Activated naive CD4-positive, alpha-beta T cell treated with anti-CD3 and anti-CD28 coated beads, Interleukin-2, amount 10 ng/mL, durations not matched to agents 7 days and 5 days (primary cell): ENCODE results near the gene ALDH1A1.

ENCODE experiments used
- CTCF ChIA-PET: fragments of 350-600 bp; sonication (Branson Sonifier 250); formaldehyde crosslinking; loops from one replicate; lab custom pipeline; 2021; ENCODE audit warnings: antibody characterized with exemption; lab: Charles Lee
- DNase-seq: peaks from one replicate; pipeline ENCODE4 v3.0.0-alpha.2; 2020
- H3K27ac Mint-ChIP-seq: one replicate; pipeline ENCODE4 v1.8.0; 2021; ENCODE audit warnings: mild to moderate bottlenecking, moderate library complexity, mixed read lengths
- H3K27me3 Mint-ChIP-seq: one replicate; pipeline ENCODE4 v1.8.0; 2021; ENCODE audit warnings: mild to moderate bottlenecking, mixed read lengths
- H3K36me3 Mint-ChIP-seq: one replicate; pipeline ENCODE4 v1.8.0; 2021; ENCODE audit warnings: mixed read lengths
- H3K4me1 Mint-ChIP-seq: one replicate; pipeline ENCODE4 v1.8.0; 2021; ENCODE audit warnings: mixed read lengths
- H3K4me3 Mint-ChIP-seq: one replicate; pipeline ENCODE4 v1.8.0; 2021; ENCODE audit warnings: mild to moderate bottlenecking, moderate library complexity, mixed read lengths
- H3K9me3 Mint-ChIP-seq: one replicate; pipeline ENCODE4 v1.8.0; 2021; ENCODE audit warnings: mixed read lengths

The ALDH1A1 gene

GRCh38 chr9:72952914-72953313 lies at the start of gene ALDH1A1:
ALDH1A1 (minus strand) TSS chr9:72953053; CDS start chr9:72953000, 53 bp downstream.
- CTCF ChIA-PET = no interaction called here
- DNase-seq = no peak
- no peak within 1 kb of the TSS for H3K27ac Mint-ChIP-seq

GRCh38 chr9:73001860-73002259 lies 49.0 kb upstream of the ALDH1A1 start:
- DNase-seq = no peak
- no peaks in the 10 kb centered on the region for H3K4me1 Mint-ChIP-seq
- CTCF ChIA-PET = no interaction called here
- H3K36me3 Mint-ChIP-seq = no peaks in the 10 kb centered on the region
- no peak overlapping the region for H3K4me3 Mint-ChIP-seq
- peaks cover 4% of the 10 kb centered on the region for H3K27me3 Mint-ChIP-seq
- no peaks in the 10 kb centered on the region for H3K9me3 Mint-ChIP-seq
- no peak overlapping the region for H3K27ac Mint-ChIP-seq

More at GRCh38 chr9:72952914-72953313, at the start of gene ALDH1A1:
- no peaks in the 10 kb centered on the region for H3K36me3 Mint-ChIP-seq
- H3K4me1 Mint-ChIP-seq = no peaks in the 10 kb centered on the region
- H3K27me3 Mint-ChIP-seq = peaks cover 13% of the 10 kb centered on the region
- H3K9me3 Mint-ChIP-seq = no peaks in the 10 kb centered on the region
- no peak within 1 kb of the TSS for H3K4me3 Mint-ChIP-seq

GRCh38 chr9:72998363-72998762 lies 45.5 kb upstream of the ALDH1A1 start:
- CTCF ChIA-PET = no interaction called here
- H3K4me3 Mint-ChIP-seq = no peak overlapping the region
- H3K4me1 Mint-ChIP-seq = no peaks in the 10 kb centered on the region
- no peak overlapping the region for H3K27ac Mint-ChIP-seq
- DNase-seq = no peak
- no peaks in the 10 kb centered on the region for H3K36me3 Mint-ChIP-seq
- peaks cover 4% of the 10 kb centered on the region for H3K27me3 Mint-ChIP-seq
- H3K9me3 Mint-ChIP-seq = no peaks in the 10 kb centered on the region

- Mint-ChIP-seq H3K9me3 (no peaks in the 10 kb centered on the region), H3K27me3 (peaks cover 4% of the 10 kb centered on the region), H3K4me1 (no peaks in the 10 kb centered on the region), H3K27ac (no peak overlapping the region), H3K36me3 (no peaks in the 10 kb centered on the region), H3K4me3 (no peak overlapping the region)
- CTCF ChIA-PET = no interaction called here
- no peak for DNase-seq
Measured at GRCh38 chr9:72997387-72997995, 44.6 kb upstream of the ALDH1A1 start.

GRCh38 chr9:72996684-72997314 lies 43.9 kb upstream of the ALDH1A1 start:
- CTCF ChIA-PET = no interaction called here
- Mint-ChIP-seq H3K4me1 (no peaks in the 10 kb centered on the region), H3K4me3 (no peak overlapping the region), H3K27ac (no peak overlapping the region), H3K9me3 (no peaks in the 10 kb centered on the region), H3K36me3 (no peaks in the 10 kb centered on the region), H3K27me3 (peaks cover 4% of the 10 kb centered on the region)
- no peak for DNase-seq

GRCh38 chr9:72996114-72996513 lies 43.3 kb upstream of the ALDH1A1 start:
- DNase-seq = no peak
- H3K36me3 Mint-ChIP-seq = no peaks in the 10 kb centered on the region
- peaks cover 4% of the 10 kb centered on the region for H3K27me3 Mint-ChIP-seq
- H3K27ac Mint-ChIP-seq = no peak overlapping the region
- CTCF ChIA-PET = no interaction called here
- no peak overlapping the region for H3K4me3 Mint-ChIP-seq
- H3K9me3 Mint-ChIP-seq = no peaks in the 10 kb centered on the region
- H3K4me1 Mint-ChIP-seq = no peaks in the 10 kb centered on the region

DNA sequence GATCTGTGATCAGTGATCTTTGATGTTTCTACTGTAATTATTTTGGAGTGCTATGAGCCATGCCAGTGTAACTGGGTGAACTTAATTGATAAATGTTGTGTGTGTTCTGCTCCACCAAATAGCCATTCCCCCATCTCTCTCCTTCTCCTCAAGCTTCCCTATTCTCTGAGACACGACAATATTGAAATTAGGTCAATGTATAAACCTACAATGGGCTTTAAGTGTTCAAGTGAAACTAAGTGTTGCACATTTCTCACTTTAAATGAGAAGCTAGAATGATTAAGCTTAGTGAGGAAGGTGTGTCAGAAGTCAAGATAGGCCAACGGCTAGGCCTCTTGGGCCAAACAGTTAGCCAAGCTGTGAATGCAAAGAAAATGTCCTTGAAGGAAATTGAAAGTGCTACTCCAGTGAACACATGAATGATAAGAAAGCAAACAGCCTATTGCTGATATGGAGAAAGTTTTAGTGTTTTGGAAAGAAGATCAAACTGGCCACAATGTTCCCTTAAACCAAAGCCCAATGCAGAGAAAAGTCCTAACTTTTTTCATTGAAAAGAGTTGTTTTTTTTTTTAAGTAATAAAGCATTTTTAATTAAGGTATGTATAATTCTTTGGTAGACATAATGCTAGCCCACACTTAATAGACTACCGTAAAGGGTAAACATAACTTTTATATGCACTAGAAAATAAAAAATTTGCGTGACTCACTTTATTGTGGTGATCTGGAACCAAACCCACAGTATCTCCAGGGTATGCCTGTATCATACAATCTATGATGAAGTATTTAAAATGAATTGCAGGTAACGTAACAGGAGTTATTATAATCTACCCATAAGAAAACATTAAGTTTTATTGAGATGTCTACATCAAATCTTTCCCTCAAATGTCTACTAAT lies 42.5 kb upstream of the ALDH1A1 start:
- DNase-seq = no peak
- Mint-ChIP-seq H3K4me3 (no peak overlapping the region), H3K27ac (no peak overlapping the region), H3K9me3 (no peaks in the 10 kb centered on the region), H3K36me3 (no peaks in the 10 kb centered on the region), H3K27me3 (peaks cover 4% of the 10 kb centered on the region), H3K4me1 (no peaks in the 10 kb centered on the region)
- CTCF ChIA-PET = no interaction called here

DNA sequence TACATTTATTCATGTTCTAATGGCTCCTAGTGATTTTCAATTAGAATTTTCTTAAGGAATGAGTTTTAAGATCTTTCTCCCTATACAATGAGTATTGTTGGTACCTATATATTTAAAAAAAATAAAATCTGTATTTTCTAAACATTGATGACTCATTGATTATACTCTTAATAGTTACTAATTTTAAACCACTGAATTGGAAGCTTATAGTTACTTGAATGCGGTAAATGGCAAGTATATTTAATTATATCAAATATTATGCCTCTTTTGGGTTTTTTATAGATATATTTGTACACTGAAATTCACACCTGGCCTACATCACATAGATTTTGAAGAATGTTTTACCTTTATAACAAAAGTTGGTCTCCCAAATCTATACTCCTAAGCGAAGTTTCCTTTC lies 38.9 kb upstream of the ALDH1A1 start:
- no peaks in the 10 kb centered on the region for H3K36me3 Mint-ChIP-seq
- no peak overlapping the region for H3K4me3 Mint-ChIP-seq
- no peaks in the 10 kb centered on the region for H3K27me3 Mint-ChIP-seq
- no peak overlapping the region for H3K27ac Mint-ChIP-seq
- no peaks in the 10 kb centered on the region for H3K9me3 Mint-ChIP-seq
- CTCF ChIA-PET = no interaction called here
- no peak for DNase-seq
- H3K4me1 Mint-ChIP-seq = no peaks in the 10 kb centered on the region

GRCh38 chr9:72990397-72991182 lies 37.7 kb upstream of the ALDH1A1 start:
- no peak overlapping the region for H3K27ac Mint-ChIP-seq
- no peaks in the 10 kb centered on the region for H3K9me3 Mint-ChIP-seq
- H3K27me3 Mint-ChIP-seq = no peaks in the 10 kb centered on the region
- CTCF ChIA-PET = no interaction called here
- H3K4me3 Mint-ChIP-seq = no peak overlapping the region
- no peak for DNase-seq
- no peaks in the 10 kb centered on the region for H3K4me1 Mint-ChIP-seq
- no peaks in the 10 kb centered on the region for H3K36me3 Mint-ChIP-seq

DNA sequence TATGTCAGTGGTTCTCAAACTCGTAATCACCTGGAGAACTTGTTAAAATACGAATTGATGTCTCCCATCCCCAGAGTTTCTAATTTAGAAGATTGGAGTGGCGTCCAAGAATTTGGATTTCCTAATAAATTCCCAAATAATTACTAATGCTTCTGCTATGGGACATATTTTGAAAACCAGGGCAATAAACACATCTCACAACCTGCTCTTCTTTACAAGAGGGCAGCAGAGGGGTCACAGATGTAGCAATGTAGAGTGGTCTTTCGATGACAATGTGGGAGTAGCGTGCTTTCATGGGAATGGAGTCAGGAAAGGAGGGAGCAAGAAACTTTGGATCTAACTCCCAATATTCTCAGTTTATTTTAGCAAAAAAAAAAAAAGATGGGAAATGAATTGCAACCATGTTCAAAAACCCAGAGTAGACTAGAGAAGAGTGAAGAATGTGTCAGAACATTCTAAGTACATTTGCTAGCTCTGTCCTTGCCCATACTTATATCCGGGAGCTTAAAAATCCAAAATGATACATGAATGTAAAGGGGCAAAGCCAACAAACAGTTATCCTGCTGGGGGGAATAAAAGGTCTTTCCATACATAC lies 33.8 kb upstream of the ALDH1A1 start:
- H3K9me3 Mint-ChIP-seq = no peaks in the 10 kb centered on the region
- H3K4me1 Mint-ChIP-seq = no peaks in the 10 kb centered on the region

GRCh38 chr9:72985746-72986145 lies 32.9 kb upstream of the ALDH1A1 start:
- Mint-ChIP-seq H3K4me1 (no peaks in the 10 kb centered on the region), H3K36me3 (no peaks in the 10 kb centered on the region), H3K27me3 (no peaks in the 10 kb centered on the region), H3K9me3 (no peaks in the 10 kb centered on the region), H3K4me3 (no peak overlapping the region), H3K27ac (no peak overlapping the region)
- DNase-seq = no peak
- CTCF ChIA-PET = no interaction called here

More for the DNA sequence above, 33.8 kb upstream of the ALDH1A1 start:
- no peaks in the 10 kb centered on the region for H3K36me3 Mint-ChIP-seq
- H3K27ac Mint-ChIP-seq = no peak overlapping the region
- CTCF ChIA-PET = interaction anchor here (1.2 kb wide), 1 partner anchor 9 kb away, joined by 3 read pairs; no protein-coding TSS in a partner anchor
- no peak overlapping the region for H3K4me3 Mint-ChIP-seq
- no peaks in the 10 kb centered on the region for H3K27me3 Mint-ChIP-seq
- DNase-seq = no peak

GRCh38 chr9:72984991-72985390 lies 32.1 kb upstream of the ALDH1A1 start:
- CTCF ChIA-PET = no interaction called here
- Mint-ChIP-seq H3K4me1 (no peaks in the 10 kb centered on the region), H3K4me3 (no peak overlapping the region), H3K9me3 (no peaks in the 10 kb centered on the region), H3K27me3 (no peaks in the 10 kb centered on the region), H3K27ac (no peak overlapping the region), H3K36me3 (no peaks in the 10 kb centered on the region)
- no peak for DNase-seq

DNA sequence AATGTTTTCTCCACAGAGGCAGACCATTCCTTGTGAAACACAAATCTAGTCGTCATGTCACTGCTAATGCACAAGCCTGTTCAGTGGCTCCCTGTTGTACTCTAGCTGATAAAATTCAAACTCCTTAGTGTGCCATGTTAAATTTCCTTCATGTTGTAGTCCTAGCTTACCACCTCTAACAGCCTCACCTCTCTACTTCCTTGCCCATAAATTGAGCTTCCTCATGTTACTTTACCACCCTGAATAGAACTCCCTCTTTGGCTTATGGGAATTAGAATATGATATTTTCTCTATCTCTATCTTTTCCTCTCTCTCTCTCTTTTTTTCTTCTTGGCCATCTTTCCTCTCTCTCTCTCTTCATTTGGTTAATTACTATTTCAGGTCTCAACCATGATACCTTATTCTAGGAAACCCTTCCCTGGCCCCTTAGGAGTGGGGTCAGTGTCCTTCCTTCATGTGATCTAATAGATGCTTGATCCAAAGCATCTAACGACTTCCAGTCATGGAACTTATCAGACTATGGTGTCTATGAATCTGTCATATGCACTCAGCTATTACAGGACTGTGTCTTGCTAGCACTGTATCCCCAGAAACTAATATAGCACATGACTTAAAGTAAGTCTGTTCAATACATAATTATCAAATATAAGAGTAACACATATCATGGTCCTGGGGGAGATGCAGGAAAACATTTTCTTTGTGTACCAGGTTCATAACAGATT lies 31.5 kb upstream of the ALDH1A1 start:
- CTCF ChIA-PET = no interaction called here
- Mint-ChIP-seq H3K4me3 (no peak overlapping the region), H3K27ac (no peak overlapping the region), H3K27me3 (no peaks in the 10 kb centered on the region), H3K9me3 (no peaks in the 10 kb centered on the region), H3K4me1 (no peaks in the 10 kb centered on the region), H3K36me3 (no peaks in the 10 kb centered on the region)
- DNase-seq = no peak
